Smooth muscle cell (in vitro differentiated cells): ENCODE results near the gene CMC4. TPM values are rescaled to one million over a fixed set of nuclear protein-coding genes. Genes with fewer than 3 reads are reported as not detected.

Experiments
- DNase-seq: peaks from one replicate; lab custom pipeline; 2025; ENCODE audit not compliant: unreplicated experiment; lab: John Stamatoyannopoulos, UW
- H2AFZ ChIP-seq: fragments of 200-600 bp; sonication (generic); 2 replicates; pipeline ENCODE4 v1.6.0; 2016; ENCODE audit warnings: antibody characterized with exemption, low read depth, mild to moderate bottlenecking
- H3F3A ChIP-seq: fragments of 200-600 bp; sonication (generic); 2 replicates; pipeline ENCODE4 v1.6.0; 2017; ENCODE audit warnings: antibody characterized with exemption, low read depth
- H3K27ac ChIP-seq: fragments of 200-600 bp; sonication (generic); 2 replicates; pipeline ENCODE4 v1.5.1; 2016; ENCODE audit warnings: low read depth, mild to moderate bottlenecking
- H3K27me3 ChIP-seq: fragments of 200-600 bp; sonication (generic); 2 replicates; pipeline ENCODE4 v1.6.1; 2016; ENCODE audit warnings: low read depth, mild to moderate bottlenecking
- H3K36me3 ChIP-seq: fragments of 200-600 bp; sonication (generic); 2 replicates; pipeline ENCODE4 v1.5.1; 2016; ENCODE audit warnings: low read depth
- H3K4me1 ChIP-seq: fragments of 200-600 bp; sonication (generic); 2 replicates; pipeline ENCODE4 v1.5.1; 2016; ENCODE audit warnings: low read depth
- H3K4me2 ChIP-seq: fragments of 200-600 bp; sonication (generic); 2 replicates; pipeline ENCODE4 v1.6.0; 2016; ENCODE audit warnings: mild to moderate bottlenecking
- H3K4me3 ChIP-seq: fragments of 200-600 bp; sonication (generic); 2 replicates; pipeline ENCODE4 v1.5.1; 2016; ENCODE audit warnings: mild to moderate bottlenecking
- H3K79me2 ChIP-seq: fragments of 200-600 bp; sonication (generic); 2 replicates; pipeline ENCODE4 v1.6.0; 2016; ENCODE audit warnings: low read depth, mild to moderate bottlenecking
- H3K9ac ChIP-seq: fragments of 200-600 bp; sonication (generic); 2 replicates; pipeline ENCODE4 v1.6.0; 2016; ENCODE audit warnings: low read depth
- H3K9me3 ChIP-seq: fragments of 200-600 bp; sonication (generic); replicated peaks from 2 replicates; pipeline ENCODE4 v1.5.1; 2016; ENCODE audit warnings: low read depth
- H4K20me1 ChIP-seq: fragments of 200-600 bp; sonication (generic); 2 replicates; pipeline ENCODE4 v1.6.0; 2016; ENCODE audit warnings: low read depth
- WGBS: methylation state at CpG from one replicate; pipeline ENCODE4 v1.1.7; 2016; ENCODE audit warnings: low lambda C conversion rate; 5-methylcytosine and 5-hydroxymethylcytosine counted together
- polyA plus RNA-seq: library from polyadenylated mRNA; unstranded; fragments of >200 nt; fragmentation: Nextera tagmentation; extraction: Ambion mirVana; gene quantifications from 2 replicates; pipeline ENCODE4 v1.2.1, GENCODE V29; 2016
- total RNA-seq: library from RNA; depleted of rRNA; stranded (reverse); fragments of >200 nt; gene quantifications from 2 replicates; pipeline ENCODE4 v1.2.3, GENCODE V29; 2014
- TF ChIP-seq, protein P1 (sequence below): fragments of 200-600 bp; sonication (generic); IDR thresholded peaks from 2 replicates; pipeline ENCODE4 v1.5.1; 2017; ENCODE audit warnings: borderline replicate concordance, mild to moderate bottlenecking, antibody characterized with exemption; ENCODE audit not compliant: insufficient read depth, poor library complexity, severe bottlenecking

Gene CMC4
- total RNA-seq (14.4 and 24.5 TPM in 2 replicates), polyA plus RNA-seq (14.3 and 21.2 TPM in 2 replicates)

DNA sequence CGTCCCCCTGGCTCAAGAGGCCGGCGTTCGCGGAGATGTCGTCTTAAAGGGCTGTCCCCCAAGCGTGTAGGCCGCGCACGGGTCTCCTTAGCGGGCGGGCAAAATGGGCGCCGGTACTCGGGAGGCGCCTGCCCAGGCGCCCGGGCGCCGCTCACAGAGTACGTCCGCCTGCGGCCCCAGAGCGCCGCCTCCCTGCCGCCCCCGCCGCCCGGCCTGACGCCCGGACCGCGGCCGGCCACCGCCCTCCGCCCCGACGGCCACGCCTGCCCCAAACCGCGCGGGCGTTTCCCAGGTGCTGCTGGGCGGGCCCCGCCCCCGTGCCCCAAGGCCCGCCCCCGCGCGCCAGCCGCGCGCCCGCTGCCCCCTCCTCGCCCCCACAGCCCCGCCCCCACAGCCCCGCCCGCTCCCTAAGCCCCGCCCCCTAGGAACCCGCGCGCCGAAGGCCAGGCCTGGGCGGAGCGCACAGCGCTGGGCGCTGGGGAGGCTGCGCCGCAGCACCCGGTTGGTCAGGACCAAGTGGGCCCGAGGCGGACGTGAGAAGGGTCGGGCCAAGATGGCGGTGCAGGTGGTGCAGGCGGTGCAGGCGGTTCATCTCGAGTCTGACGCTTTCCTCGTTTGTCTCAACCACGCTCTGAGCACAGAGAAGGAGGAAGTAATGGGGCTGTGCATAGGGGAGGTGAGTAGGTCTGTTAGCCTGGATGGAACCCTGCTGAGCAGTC is at the start of gene CMC4, which contains the start of the genes BRCC3 and MTCP1:
Gene CMC4, minus strand, starts transcription at position 162 of the 719 bp plus-strand sequence. CDS start 7,113 bp downstream, outside the sequence.
Gene BRCC3, plus strand, starts transcription at position 534 of the 719 bp plus-strand sequence. Its CDS starts 20 bp downstream, at position 554.
Gene MTCP1, minus strand, starts transcription at position 162 of the 719 bp plus-strand sequence. CDS start 5,126 bp downstream, outside the sequence.
- H3K9me3 ChIP-seq: no peaks in the 10 kb centered on the region
- H3K4me2 ChIP-seq: peak within 1 kb of the TSS; percentile 86
- no peaks in the 10 kb centered on the region for H3K27me3 ChIP-seq
- H3F3A ChIP-seq: no peaks in the 10 kb centered on the region
- H4K20me1 ChIP-seq: no peaks in the 10 kb centered on the region
- peaks cover 10% of the 10 kb centered on the region for H3K79me2 ChIP-seq
- peak; percentile 37 for DNase-seq
- peak within 1 kb of the TSS; percentile 78 for H2AFZ ChIP-seq
- H3K27ac ChIP-seq: peak within 1 kb of the TSS; percentile 81
- TF ChIP-seq, protein P1, sequence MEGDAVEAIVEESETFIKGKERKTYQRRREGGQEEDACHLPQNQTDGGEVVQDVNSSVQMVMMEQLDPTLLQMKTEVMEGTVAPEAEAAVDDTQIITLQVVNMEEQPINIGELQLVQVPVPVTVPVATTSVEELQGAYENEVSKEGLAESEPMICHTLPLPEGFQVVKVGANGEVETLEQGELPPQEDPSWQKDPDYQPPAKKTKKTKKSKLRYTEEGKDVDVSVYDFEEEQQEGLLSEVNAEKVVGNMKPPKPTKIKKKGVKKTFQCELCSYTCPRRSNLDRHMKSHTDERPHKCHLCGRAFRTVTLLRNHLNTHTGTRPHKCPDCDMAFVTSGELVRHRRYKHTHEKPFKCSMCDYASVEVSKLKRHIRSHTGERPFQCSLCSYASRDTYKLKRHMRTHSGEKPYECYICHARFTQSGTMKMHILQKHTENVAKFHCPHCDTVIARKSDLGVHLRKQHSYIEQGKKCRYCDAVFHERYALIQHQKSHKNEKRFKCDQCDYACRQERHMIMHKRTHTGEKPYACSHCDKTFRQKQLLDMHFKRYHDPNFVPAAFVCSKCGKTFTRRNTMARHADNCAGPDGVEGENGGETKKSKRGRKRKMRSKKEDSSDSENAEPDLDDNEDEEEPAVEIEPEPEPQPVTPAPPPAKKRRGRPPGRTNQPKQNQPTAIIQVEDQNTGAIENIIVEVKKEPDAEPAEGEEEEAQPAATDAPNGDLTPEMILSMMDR: no peak
- H3K4me3 ChIP-seq: peak within 1 kb of the TSS; percentile 68
- no peaks in the 10 kb centered on the region for H3K36me3 ChIP-seq
- H3K9ac ChIP-seq: peak within 1 kb of the TSS; percentile 81
- 30% methylated on average over 28 of the region's 81 CpGs for WGBS
- H3K4me1 ChIP-seq: no peaks in the 10 kb centered on the region

DNA sequence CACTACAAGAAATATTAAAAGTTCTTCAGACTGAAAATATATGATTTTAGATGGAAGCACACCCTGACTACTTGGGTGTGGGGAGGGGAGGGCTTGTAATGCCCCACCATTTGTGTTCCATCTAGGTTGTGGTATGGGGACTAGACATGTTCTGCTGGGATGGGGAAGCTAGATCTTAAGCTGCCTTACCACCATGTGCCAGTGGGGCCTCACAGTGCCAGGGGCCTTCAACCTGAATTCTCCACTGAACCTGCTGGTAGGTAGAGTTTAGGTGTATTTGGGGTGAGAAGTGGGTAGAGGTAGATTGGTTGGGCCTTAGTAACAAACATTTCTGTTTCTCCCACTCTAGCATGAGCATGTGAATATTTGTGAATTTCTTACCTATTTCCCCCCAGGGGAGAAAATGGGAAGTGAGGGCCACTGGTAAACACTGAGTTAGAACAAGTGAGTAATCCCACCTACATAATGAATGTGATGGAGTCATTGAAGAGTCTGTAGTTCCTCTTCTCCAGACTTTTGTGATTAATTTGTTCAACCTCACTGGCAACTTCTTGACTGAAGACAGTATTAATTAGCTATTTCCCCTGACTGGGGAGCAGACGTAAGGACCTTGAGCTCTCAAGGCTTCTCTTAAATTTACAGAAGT is 44.4 kb upstream of the CMC4 start:
- Histone ChIP-seq H2AFZ (no peak overlapping the region), H3K36me3 (peaks cover 2% of the 10 kb centered on the region), H3K4me3 (no peak overlapping the region), H3K27me3 (no peaks in the 10 kb centered on the region), H3K4me1 (no peaks in the 10 kb centered on the region), H3K27ac (no peak overlapping the region), H3K79me2 (no peaks in the 10 kb centered on the region), H3F3A (no peaks in the 10 kb centered on the region), H3K9ac (no peak overlapping the region), H4K20me1 (no peaks in the 10 kb centered on the region), H3K4me2 (no peak overlapping the region), H3K9me3 (no peaks in the 10 kb centered on the region)
- DNase-seq: no peak
- WGBS: 67% methylated on average over 1 of the region's 1 CpG
- TF ChIP-seq, protein P1: no peak

DNA sequence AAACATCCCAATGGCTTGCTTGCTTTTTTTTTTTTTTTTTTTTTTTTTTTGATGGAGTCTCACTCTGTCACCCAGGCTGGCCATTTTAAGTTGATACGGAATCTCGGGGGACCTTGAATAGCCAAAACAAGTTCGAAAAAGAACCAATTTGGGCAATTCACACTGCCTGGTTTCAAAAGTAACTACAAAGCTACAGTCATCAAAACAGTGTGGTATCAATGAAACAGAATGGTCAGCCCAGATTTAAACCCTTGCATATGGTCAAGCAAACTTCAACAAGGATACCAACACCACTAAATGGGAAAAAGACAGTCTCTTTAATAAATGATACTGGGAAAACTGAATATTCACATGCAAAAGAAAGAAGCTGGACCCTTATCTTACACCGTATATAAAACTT is 42.2 kb upstream of the CMC4 start:
- Histone ChIP-seq H3K36me3 (no peaks in the 10 kb centered on the region), H3K27ac (no peak overlapping the region), H3K9me3 (peaks cover 3% of the 10 kb centered on the region), H3K4me2 (no peak overlapping the region), H4K20me1 (no peaks in the 10 kb centered on the region), H3K27me3 (no peaks in the 10 kb centered on the region), H3F3A (no peaks in the 10 kb centered on the region), H3K9ac (no peak overlapping the region), H3K4me1 (no peaks in the 10 kb centered on the region), H2AFZ (no peak overlapping the region), H3K4me3 (no peak overlapping the region), H3K79me2 (no peaks in the 10 kb centered on the region)
- TF ChIP-seq, protein P1: no peak
- DNase-seq: no peak
- 94% methylated on average over 4 of the region's 4 CpGs for WGBS
